Neural progenitor cell (in vitro differentiated cells): Measurements from ENCODE around the gene CACNG7.

Source experiments
- CTCF ChIP-seq: fragments of 200-600 bp; sonication (generic); IDR thresholded peaks from 2 replicates; pipeline ENCODE4 v1.5.1; 2017; ENCODE audit warnings: antibody characterized with exemption, mild to moderate bottlenecking
- EZH2 ChIP-seq: fragments of 200-600 bp; sonication (generic); IDR thresholded peaks from 2 replicates; pipeline ENCODE4 v1.6.1; 2017; ENCODE audit warnings: antibody characterized with exemption, mild to moderate bottlenecking, moderate library complexity
- EZH2phosphoT487 ChIP-seq: fragments of 200-600 bp; sonication (generic); IDR thresholded peaks from 2 replicates; pipeline ENCODE4 v1.6.1; 2017; ENCODE audit warnings: antibody characterized with exemption

GRCh38 chr19:53953383-53953782 lies 44.3 kb downstream of the CACNG7 start:
- no peak for TF ChIP-seq CTCF
- no peak for TF ChIP-seq EZH2phosphoT487
- TF ChIP-seq EZH2: no peak
